GM21423 (cell line): Measurements from ENCODE around the gene OR52A5.
"Not testable (repeated sequence)": the region's sequence is repeated elsewhere in the genome, so short reads cannot be mapped to it uniquely, and the experiment has no call there.

Experiments
- ATAC-seq: cut with Tn5 transposase; IDR thresholded peaks from one replicate; pipeline ENCODE4 v1.9.1; 2021; ENCODE audit warnings: mild to moderate bottlenecking, moderate library complexity; ENCODE audit not compliant: unreplicated experiment

OR52A5 gene

DNA sequence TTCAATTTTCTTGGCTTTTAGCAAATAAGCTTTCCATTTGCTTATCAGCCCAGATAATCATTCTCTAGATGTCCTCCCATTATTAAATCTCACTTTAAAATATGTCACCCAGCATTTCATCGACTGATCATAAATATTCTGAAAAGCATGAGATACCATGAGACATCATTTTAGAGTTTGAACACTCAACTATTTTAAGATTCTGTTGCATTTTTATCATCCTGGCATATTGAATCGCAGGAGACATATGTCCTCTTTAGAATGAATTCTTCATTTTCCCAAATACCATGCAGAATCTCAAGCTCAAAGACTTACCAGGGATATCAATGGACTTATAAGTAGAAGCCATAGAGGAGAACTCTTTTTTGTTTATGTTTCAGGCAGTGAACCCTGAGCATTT, at the start of gene OR52A5:
OR52A5 (minus strand) TSS at position 361 of the 400 bp plus-strand sequence. CDS start 5,714 bp downstream, outside the sequence.
- no peak for ATAC-seq

GRCh38 chr11:5178046-5178837, 40.1 kb upstream of the OR52A5 start:
- no peak for ATAC-seq

DNA sequence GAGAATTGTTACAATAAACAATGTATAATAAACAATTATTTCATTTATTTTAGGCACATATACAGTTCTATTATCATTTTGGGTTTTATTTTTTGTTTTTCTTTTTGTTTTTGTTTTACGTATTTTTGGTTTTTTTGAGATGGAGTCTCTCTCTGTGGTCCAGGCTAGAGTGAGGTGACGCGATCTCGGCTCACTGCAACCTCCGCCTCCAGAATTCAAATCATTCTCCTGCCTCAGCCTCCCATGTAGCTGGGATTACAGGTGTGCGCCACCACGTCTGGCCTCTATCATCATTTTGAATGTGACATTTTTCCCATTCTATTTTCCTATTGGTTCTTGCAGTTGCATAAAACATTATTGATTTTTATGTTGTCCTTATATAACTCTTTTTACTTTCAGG, 36.8 kb upstream of the OR52A5 start:
- ATAC-seq: no peak

DNA sequence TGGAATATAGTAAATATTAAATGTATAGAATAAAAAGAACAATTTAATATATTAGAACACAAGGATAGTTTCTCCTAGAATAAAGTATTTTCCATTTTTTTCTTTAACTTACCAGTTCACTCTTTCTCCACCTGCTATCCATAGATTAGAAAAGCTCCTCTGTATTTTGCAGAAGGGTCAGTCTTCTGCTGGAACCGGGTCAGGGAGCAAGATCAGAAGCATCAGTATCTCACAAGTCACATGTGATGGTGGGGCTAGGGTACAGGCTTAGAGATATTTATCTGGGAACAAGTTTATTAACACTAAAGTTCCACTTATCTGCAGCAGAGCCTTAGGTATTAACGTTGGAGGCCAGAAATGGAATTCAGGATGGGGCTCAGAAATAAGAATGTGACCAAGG, 33.7 kb upstream of the OR52A5 start:
- no peak for ATAC-seq

- ATAC-seq: not testable (repeated sequence)
Measured at GRCh38 chr11:5165898-5166297, 27.7 kb upstream of the OR52A5 start.

DNA sequence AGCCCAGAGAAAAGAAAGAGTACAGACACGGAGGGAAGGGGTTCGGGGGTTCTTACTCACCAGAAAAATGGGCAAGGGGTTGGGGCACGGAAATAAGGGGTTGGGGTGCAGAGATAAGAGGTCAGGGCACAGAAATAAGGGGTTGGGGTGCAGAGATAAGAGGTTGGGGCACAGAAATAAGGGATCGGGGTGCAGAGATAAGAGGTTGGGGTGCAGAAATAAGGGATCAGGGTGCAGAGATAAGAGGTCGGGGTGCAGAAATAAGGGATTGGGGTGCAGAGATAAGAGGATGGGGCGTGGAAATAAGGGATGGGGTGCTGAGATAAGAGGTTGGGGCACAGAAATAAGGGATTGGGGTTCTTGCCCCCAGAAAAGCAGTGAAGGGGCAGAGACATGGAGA, 26.7 kb upstream of the OR52A5 start:
- ATAC-seq: not testable (repeated sequence)

GRCh38 chr11:5161045-5161444, 22.9 kb upstream of the OR52A5 start:
- not testable (repeated sequence) for ATAC-seq

DNA sequence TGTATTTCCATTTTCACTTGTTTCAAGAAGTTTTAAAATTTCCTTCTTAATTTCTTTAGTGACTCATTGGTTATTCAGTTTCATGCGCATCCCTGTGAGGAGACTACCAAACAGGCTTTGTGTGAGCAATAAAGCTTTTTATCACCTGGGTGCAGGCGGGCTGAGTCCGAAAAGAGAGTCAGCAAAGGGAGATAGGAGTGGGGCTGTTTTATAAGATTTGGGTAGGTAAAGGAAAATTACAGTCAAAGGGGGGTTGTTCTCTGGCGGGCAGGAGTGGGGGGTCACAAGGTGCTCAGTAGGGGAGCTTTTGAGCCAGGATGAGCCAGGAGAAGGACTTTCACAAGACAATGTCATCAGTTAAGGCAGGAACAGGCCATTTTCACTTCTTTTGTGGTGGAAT, 22.1 kb upstream of the OR52A5 start:
- ATAC-seq: not testable (repeated sequence)

DNA sequence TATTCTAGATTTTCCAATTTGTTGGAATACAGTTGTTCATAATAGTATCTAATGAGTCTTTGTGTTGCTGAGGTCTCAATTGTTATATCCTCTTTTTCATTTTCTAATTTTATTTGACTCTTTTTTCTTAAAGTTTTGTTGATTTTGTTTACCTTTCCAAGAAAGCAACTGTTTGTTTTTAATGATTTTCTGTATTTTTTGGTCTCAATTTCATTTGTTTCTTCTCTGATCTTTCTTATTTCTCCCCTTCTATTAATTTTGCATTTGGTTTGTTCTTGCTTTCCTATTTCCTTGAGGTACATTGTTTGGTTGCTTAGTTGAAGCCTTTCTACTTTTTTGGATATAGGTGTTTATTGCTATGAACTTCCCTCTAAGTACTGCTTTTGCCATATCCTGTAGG, 21.6 kb upstream of the OR52A5 start:
- ATAC-seq: no peak

GRCh38 chr11:5154657-5155056, 16.5 kb upstream of the OR52A5 start, which contains the start of gene OR52A1:
Gene OR52A1, minus strand, starts transcription at chr11:5154757. Its CDS starts 2,388 bp downstream, at chr11:5152369.
- no peak for ATAC-seq

GRCh38 chr11:5153574-5154431, 15.6 kb upstream of the OR52A5 start:
- no peak for ATAC-seq

GRCh38 chr11:5151713-5152153, 13.6 kb upstream of the OR52A5 start:
- no peak for ATAC-seq

GRCh38 chr11:5144206-5144605, 6.0 kb upstream of the OR52A5 start:
- not testable (repeated sequence) for ATAC-seq

DNA sequence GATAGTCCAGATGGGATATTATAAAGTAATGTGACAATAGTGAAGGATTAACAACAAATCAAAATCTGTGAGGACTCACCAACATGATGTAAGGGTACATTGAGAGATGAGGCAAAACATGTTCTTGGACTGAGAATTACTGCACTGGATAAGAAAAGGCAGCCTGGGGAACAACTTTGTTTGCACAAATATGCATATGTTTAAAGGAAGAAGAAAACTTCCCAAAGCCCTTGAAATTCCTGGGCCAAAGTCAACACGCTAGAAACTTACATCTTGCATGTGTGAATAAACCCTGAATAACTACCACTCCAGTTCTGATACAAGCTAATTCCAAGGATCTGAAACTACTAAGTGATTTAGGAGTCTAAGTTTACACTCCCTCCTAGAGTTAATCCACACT, 1.1 kb downstream of the OR52A5 start:
- no peak for ATAC-seq

- no peak for ATAC-seq
Measured at GRCh38 chr11:5136261-5136660, 1.9 kb downstream of the OR52A5 start.

- no peak for ATAC-seq
Measured at GRCh38 chr11:5131584-5132335, 6.4 kb downstream of the OR52A5 start.

GRCh38 chr11:5129457-5129877, 8.7 kb downstream of the OR52A5 start:
- ATAC-seq: no peak

GRCh38 chr11:5124891-5125620, 13.1 kb downstream of the OR52A5 start:
- ATAC-seq: no peak

GRCh38 chr11:5123802-5124521, 14.2 kb downstream of the OR52A5 start:
- ATAC-seq: peak; percentile 92

GRCh38 chr11:5118893-5119292, 19.3 kb downstream of the OR52A5 start:
- ATAC-seq: no peak
